SK-N-MC (cell line): ENCODE data around the gene RSF1.

ENCODE experiments used
- EZH2 ChIP-seq: fragments of 200-600 bp; sonication (generic); IDR thresholded peaks from one replicate; pipeline ENCODE4 v1.6.1; 2017; ENCODE audit warnings: antibody characterized with exemption
- POLR2AphosphoS5 ChIP-seq: IDR thresholded peaks from 2 replicates; pipeline ENCODE4 v1.6.1; 2012; ENCODE audit warnings: mild to moderate bottlenecking, low read depth, low read length, borderline replicate concordance

DNA sequence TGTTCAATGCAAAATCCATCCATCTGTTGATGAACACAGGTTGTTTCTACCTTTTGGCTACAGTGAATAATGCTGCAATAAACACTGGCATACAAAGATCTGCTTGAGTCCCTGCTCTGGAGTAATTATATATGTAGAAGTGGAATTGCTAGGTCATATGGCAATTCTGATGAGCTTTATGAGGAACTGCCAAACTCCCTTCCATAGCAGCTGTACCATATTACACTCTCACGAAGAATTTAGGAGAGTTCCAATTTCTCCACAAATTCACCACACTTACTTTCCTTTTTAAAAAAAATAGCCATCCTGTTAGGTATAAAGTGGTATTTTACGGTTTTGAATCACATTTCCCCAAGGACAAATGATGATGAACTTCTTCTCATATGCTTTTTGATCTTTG, 62.2 kb downstream of the RSF1 start:
- TF ChIP-seq POLR2AphosphoS5 (no peak), EZH2 (no peak)
